Fibroblast of the aortic adventitia (primary cell): ENCODE data around the gene WNT4. TPM values are rescaled to one million over a fixed set of nuclear protein-coding genes. Genes with fewer than 3 reads are reported as not detected.

Experiments
- DNase-seq: peaks from one replicate; pipeline ENCODE4 v3.0.0-alpha.2; 2010; ENCODE audit warnings: low read depth
- H3K4me3 ChIP-seq: 2 replicates; pipeline ENCODE4 v1.5.1; 2011; ENCODE audit warnings: low read depth, mild to moderate bottlenecking, control low read depth, low read length, moderate library complexity
- total RNA-seq: library from RNA; depleted of rRNA; stranded (reverse); fragments of >200 nt; gene quantifications from 2 replicates; pipeline ENCODE4 v1.2.3, GENCODE V29; 2012; ENCODE audit warnings: low replicate concordance
- TF ChIP-seq, protein P1 (sequence below): IDR thresholded peaks from 2 replicates; pipeline ENCODE4 v1.5.1; 2011; ENCODE audit warnings: mild to moderate bottlenecking, low read length, control low read depth, inconsistent platforms; ENCODE audit not compliant: insufficient read depth

The WNT4 gene
- total RNA-seq, 1 donor, result under 0.01 TPM

DNA sequence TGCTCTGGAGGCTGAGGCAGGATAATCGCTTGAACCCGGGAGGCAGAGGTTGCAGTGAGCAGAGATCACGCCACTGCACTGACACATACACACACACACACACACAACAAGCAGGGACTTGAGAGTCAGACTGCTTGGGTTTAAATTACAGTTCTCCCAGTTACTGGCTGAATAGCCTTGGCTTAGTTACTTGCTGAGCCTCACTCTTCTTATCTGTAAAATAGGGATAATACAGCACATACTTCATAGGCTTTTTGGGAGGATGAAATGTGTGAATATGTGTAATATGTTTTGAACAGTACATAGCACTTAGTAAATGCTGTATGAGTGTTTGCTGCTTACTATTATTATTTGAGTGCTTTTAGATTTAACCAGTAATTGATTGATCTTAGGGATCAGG, 66.6 kb downstream of the WNT4 start:
- DNase-seq, result no peak
- H3K4me3 ChIP-seq, result no peak overlapping the region
- TF ChIP-seq, protein P1, sequence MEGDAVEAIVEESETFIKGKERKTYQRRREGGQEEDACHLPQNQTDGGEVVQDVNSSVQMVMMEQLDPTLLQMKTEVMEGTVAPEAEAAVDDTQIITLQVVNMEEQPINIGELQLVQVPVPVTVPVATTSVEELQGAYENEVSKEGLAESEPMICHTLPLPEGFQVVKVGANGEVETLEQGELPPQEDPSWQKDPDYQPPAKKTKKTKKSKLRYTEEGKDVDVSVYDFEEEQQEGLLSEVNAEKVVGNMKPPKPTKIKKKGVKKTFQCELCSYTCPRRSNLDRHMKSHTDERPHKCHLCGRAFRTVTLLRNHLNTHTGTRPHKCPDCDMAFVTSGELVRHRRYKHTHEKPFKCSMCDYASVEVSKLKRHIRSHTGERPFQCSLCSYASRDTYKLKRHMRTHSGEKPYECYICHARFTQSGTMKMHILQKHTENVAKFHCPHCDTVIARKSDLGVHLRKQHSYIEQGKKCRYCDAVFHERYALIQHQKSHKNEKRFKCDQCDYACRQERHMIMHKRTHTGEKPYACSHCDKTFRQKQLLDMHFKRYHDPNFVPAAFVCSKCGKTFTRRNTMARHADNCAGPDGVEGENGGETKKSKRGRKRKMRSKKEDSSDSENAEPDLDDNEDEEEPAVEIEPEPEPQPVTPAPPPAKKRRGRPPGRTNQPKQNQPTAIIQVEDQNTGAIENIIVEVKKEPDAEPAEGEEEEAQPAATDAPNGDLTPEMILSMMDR, result no peak

DNA sequence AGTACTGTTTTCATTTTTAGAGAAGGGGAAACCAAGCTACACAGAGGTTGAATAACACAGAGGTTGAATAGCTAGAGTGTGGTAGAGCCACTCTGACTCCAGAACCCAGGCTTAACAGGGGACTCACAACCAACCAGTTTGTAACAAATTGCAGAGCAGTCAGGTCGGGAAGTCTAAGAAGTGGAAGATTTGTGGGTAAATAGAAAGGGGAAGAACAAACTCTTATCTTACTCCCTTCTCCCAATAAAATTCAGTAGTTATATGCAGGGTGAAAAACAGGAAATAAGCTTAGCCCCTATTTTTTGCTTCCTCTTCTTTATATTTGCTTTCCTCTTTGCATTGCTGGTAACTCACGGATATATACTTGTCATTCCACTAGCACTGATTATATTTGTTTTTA, 67.2 kb downstream of the WNT4 start:
- TF ChIP-seq, protein P1, result no peak
- no peak overlapping the region for H3K4me3 ChIP-seq
- no peak for DNase-seq

DNA sequence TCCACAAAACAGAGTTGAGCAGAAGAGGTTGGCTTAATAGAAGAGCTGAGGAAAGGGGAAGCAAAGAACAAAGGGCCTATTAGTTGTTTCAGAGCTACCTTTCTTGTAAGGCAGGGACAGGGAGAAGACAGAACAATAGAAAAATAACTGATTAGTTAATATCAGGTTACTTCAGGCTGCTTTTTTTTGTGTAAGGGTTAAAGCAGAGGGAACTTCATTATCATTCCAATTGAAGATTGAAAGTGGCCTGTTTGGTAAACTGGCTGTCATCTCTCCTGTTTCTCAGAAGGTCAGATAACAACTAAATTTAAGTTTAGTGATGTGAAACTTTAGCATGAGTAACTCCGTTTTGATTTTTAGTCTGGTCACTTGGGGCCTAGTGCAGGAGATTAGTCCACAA, 68.1 kb downstream of the WNT4 start:
- no peak overlapping the region for H3K4me3 ChIP-seq
- no peak for DNase-seq
- TF ChIP-seq, protein P1, result no peak

DNA sequence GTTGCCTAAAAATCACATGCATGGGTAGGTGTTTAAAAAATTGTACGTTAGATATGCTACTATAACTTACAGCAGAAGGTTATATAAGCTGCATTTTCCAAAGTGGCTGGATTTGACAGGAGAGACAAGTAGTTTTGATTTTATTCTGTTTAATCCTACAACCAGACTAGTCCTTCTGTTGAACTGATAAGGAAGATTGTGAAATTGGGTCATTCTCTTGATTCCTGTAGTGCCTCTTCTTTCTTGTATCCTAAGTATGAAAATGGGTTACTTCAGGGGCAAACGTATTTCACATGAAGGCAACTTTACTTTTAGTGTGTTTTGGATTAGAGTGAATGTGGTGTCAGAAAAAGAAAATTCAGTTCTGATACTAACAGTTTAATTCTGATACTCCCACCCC, 71.4 kb downstream of the WNT4 start:
- TF ChIP-seq, protein P1, result no peak
- no peak overlapping the region for H3K4me3 ChIP-seq
- no peak for DNase-seq

Other genes with a start within 250 kb of the WNT4 start
- gene HSPG2, start 205.8 kb downstream of the WNT4 start, total RNA-seq, result 164 and 367 TPM in 2 replicates
- gene CELA3B, start 166.1 kb downstream of the WNT4 start, total RNA-seq, result not detected in 2 replicates
- not detected in 2 replicates for gene CELA3A, start 141.4 kb downstream of the WNT4 start, total RNA-seq
- 253 and 525 TPM in 2 replicates for gene CDC42, start 90.4 kb downstream of the WNT4 start, total RNA-seq